Osteocyte (in vitro differentiated cells): Measurements from ENCODE around the gene EP300. TPM values are rescaled to one million over a fixed set of nuclear protein-coding genes. Genes with fewer than 3 reads are reported as not detected.
"Not testable (repeated sequence)": the region's sequence is repeated elsewhere in the genome, so short reads cannot be mapped to it uniquely, and the experiment has no call there.

ENCODE experiments used
- DNase-seq: peaks from one replicate; pipeline ENCODE4 v3.0.0; 2021; ENCODE audit warnings: mixed read lengths; ENCODE audit not compliant: unreplicated experiment; ENCODE audit errors: extremely low spot score
- H3K27ac Mint-ChIP-seq: one replicate; pipeline ENCODE4 v1.8.0; 2021; ENCODE audit warnings: mild to moderate bottlenecking, mixed read lengths; ENCODE audit not compliant: unreplicated experiment
- H3K27me3 Mint-ChIP-seq: one replicate; pipeline ENCODE4 v1.8.0; 2021; ENCODE audit warnings: mixed read lengths; ENCODE audit not compliant: unreplicated experiment
- H3K36me3 Mint-ChIP-seq: one replicate; pipeline ENCODE4 v1.8.0; 2021; ENCODE audit warnings: mixed read lengths; ENCODE audit not compliant: unreplicated experiment
- H3K4me1 Mint-ChIP-seq: one replicate; pipeline ENCODE4 v1.8.0; 2021; ENCODE audit warnings: mixed read lengths; ENCODE audit not compliant: unreplicated experiment
- H3K4me3 Mint-ChIP-seq: one replicate; pipeline ENCODE4 v1.8.0; 2021; ENCODE audit warnings: mild to moderate bottlenecking, moderate library complexity, mixed read lengths; ENCODE audit not compliant: unreplicated experiment
- H3K9me3 Mint-ChIP-seq: one replicate; pipeline ENCODE4 v1.8.0; 2021; ENCODE audit warnings: mixed read lengths; ENCODE audit not compliant: unreplicated experiment
- long read RNA-seq: library from polyadenylated mRNA; unstranded; transcript quantifications from one replicate; pipeline ENCODE4 v2.0.0, GENCODE V29; 2021
- total RNA-seq: library from RNA; stranded (reverse); gene quantifications from 2 replicates; pipeline ENCODE4 v1.2.1, GENCODE V29; 2021
- TF ChIP-seq, protein P1 (sequence below): fragments of 200-600 bp; sonication (generic); IDR thresholded peaks from 2 replicates; pipeline ENCODE4 v1.5.0; 2021; ENCODE audit warnings: antibody characterized with exemption, mild to moderate bottlenecking, moderate library complexity

The EP300 gene
- 74.8 and 83.4 TPM in 2 replicates for total RNA-seq
- long read RNA-seq, partial matches to known transcripts, result 22 of 24 reads
- long read RNA-seq, other reads (novel, unspliced or antisense), result 2 of 24 reads

DNA sequence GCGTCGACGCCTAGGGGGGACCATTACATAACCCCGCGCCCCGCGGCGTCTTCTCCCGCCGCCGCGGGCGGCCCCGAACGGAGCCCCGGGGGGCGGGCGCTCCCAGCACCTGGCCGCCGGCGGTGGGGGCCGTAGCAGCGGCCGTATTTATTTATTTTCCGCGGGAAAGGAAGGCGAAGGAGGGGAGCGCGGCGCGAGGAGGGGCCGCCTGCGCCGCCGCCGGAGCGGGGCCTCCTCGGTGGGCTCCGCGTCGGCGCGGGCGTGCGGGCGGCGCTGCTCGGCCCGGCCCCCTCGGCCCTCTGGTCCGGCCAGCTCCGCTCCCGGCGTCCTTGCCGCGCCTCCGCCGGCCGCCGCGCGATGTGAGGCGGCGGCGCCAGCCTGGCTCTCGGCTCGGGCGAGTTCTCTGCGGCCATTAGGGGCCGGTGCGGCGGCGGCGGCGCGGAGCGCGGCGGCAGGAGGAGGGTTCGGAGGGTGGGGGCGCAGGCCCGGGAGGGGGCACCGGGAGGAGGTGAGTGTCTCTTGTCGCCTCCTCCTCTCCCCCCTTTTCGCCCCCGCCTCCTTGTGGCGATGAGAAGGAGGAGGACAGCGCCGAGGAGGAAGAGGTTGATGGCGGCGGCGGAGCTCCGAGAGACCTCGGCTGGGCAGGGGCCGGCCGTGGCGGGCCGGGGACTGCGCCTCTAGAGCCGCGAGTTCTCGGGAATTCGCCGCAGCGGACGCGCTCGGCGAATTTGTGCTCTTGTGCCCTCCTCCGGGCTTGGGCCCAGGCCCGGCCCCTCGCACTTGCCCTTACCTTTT lies at the start of gene EP300:
Gene EP300 (plus strand): TSS at position 570 of the 795 bp plus-strand sequence. CDS start 413 bp downstream, outside the sequence.
- H3K4me3 Mint-ChIP-seq, result peak within 1 kb of the TSS; percentile 97
- TF ChIP-seq, protein P1, sequence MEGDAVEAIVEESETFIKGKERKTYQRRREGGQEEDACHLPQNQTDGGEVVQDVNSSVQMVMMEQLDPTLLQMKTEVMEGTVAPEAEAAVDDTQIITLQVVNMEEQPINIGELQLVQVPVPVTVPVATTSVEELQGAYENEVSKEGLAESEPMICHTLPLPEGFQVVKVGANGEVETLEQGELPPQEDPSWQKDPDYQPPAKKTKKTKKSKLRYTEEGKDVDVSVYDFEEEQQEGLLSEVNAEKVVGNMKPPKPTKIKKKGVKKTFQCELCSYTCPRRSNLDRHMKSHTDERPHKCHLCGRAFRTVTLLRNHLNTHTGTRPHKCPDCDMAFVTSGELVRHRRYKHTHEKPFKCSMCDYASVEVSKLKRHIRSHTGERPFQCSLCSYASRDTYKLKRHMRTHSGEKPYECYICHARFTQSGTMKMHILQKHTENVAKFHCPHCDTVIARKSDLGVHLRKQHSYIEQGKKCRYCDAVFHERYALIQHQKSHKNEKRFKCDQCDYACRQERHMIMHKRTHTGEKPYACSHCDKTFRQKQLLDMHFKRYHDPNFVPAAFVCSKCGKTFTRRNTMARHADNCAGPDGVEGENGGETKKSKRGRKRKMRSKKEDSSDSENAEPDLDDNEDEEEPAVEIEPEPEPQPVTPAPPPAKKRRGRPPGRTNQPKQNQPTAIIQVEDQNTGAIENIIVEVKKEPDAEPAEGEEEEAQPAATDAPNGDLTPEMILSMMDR, result peak; percentile 38
- H3K9me3 Mint-ChIP-seq, result no peaks in the 10 kb centered on the region
- H3K27ac Mint-ChIP-seq, result peak within 1 kb of the TSS; percentile 99
- peak; percentile 90 for DNase-seq
- no peaks in the 10 kb centered on the region for H3K27me3 Mint-ChIP-seq
- peaks cover 43% of the 10 kb centered on the region for H3K4me1 Mint-ChIP-seq
- peaks cover 1% of the 10 kb centered on the region for H3K36me3 Mint-ChIP-seq

DNA sequence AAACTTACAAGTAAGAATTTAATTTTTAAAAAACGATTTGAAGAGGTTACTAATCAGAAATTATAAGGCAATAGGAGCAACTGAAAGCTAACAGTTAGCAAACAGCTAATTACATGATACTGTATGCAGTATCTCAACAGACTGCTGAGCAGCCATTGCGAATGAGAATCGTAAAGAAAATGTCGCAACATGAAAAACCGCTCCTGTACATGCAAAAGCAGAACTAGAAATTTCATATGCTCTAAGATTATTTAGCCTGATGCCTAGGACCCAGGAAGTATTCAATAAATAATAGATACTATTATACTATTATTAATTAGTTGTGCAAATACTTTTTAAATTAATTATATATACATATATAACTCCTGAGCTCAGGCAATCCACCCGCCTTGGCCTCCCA lies 48.7 kb upstream of the EP300 start:
- no peak overlapping the region for H3K27ac Mint-ChIP-seq
- H3K4me3 Mint-ChIP-seq, result no peak overlapping the region
- H3K4me1 Mint-ChIP-seq, result no peaks in the 10 kb centered on the region
- TF ChIP-seq, protein P1, result no peak
- peaks cover 7% of the 10 kb centered on the region for H3K27me3 Mint-ChIP-seq
- DNase-seq, result no peak
- H3K36me3 Mint-ChIP-seq, result no peaks in the 10 kb centered on the region
- no peaks in the 10 kb centered on the region for H3K9me3 Mint-ChIP-seq

DNA sequence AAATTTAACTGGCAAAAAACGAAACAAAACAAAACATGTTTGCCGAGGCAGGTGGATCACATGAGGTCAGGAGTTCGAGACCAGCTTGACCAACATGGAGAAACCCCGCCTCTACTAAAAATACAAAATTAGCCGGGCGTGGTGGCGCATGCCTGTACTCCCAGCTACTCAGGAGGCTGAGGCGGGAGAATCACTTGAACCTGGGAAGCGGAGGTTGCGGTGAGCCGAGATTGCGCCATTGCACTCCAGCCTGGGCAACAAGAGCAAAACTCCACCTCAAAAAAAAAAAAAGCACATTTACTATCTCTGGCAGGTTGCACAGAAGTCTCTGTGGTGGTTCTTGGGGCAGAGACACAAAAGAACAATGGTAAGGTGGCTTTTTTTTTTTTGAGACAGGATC lies 46.8 kb upstream of the EP300 start:
- not testable (repeated sequence) for DNase-seq, H3K27me3 Mint-ChIP-seq, H3K9me3 Mint-ChIP-seq

DNA sequence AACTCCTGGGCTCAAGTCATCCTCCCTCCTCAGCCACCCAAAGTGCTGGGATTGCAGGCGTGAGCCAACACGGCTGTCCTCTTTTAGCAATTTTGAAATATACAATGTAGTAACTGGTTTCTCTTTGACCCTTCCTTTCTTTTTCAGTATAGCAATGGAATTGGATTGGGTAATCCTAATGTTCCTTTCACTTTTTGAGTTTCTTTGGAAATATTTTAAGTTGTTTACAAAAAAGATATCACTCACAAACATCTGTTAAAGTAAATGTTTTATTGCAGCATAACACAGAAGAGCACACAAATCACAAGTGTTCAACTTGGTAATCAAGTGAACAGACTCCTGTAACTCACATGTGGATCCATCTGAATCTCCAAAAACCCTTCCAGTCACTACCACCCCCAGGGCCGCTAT lies 44.6 kb upstream of the EP300 start:
- Mint-ChIP-seq H3K4me1 (peaks cover 6% of the 10 kb centered on the region), H3K36me3 (no peaks in the 10 kb centered on the region), H3K27ac (no peak overlapping the region), H3K4me3 (no peak overlapping the region), H3K27me3 (no peaks in the 10 kb centered on the region), H3K9me3 (no peaks in the 10 kb centered on the region)
- DNase-seq, result no peak
- TF ChIP-seq, protein P1, result no peak

More for the DNA sequence above, 46.8 kb upstream of the EP300 start:
- H3K4me1 Mint-ChIP-seq, H3K27ac Mint-ChIP-seq, H3K4me3 Mint-ChIP-seq, H3K36me3 Mint-ChIP-seq: not testable (repeated sequence)

DNA sequence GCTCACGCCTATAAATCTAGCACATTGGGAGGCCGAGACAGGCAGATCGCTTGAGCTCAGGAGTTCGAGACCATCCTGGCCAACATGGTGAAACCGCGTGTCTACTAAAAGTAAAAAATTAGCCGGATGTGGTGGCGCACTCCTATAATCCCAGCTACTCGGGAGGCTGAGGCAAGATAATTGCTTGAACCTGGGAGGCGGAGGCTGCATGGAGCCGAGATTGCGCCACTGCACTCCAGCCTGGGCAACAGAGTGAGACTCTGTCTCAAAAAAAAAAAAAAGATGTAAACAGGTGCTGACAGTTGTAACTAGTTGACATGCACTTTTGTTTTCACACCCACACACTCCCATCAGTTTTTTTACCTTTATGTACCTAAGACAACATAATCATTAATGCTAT lies 44.0 kb upstream of the EP300 start:
- not testable (repeated sequence) for DNase-seq, H3K9me3 Mint-ChIP-seq, H3K36me3 Mint-ChIP-seq, H3K27me3 Mint-ChIP-seq, H3K4me3 Mint-ChIP-seq, H3K27ac Mint-ChIP-seq
- peaks cover 12% of the 10 kb centered on the region for H3K4me1 Mint-ChIP-seq
